Dendritic cell treated with granulocyte-macrophage colony-stimulating factor and Interleukin-4, amounts not matched to agents 40 ng/mL and 50 ng/mL, for 4 days (primary cell): Measurements from ENCODE around the gene TRIM39.

Experiments used
- H3K27ac Mint-ChIP-seq: one replicate; pipeline ENCODE4 v1.8.0; 2022; ENCODE audit warnings: mild to moderate bottlenecking, mixed read lengths
- H3K27me3 Mint-ChIP-seq: one replicate; pipeline ENCODE4 v1.8.0; 2022; ENCODE audit warnings: mild to moderate bottlenecking, mixed read lengths
- H3K36me3 Mint-ChIP-seq: one replicate; pipeline ENCODE4 v1.8.0; 2022; ENCODE audit warnings: low read depth, mixed read lengths
- H3K4me1 Mint-ChIP-seq: one replicate; pipeline ENCODE4 v1.8.0; 2022; ENCODE audit warnings: low read depth, mixed read lengths
- H3K4me3 Mint-ChIP-seq: one replicate; pipeline ENCODE4 v1.8.0; 2022; ENCODE audit warnings: mild to moderate bottlenecking, moderate library complexity, mixed read lengths
- H3K9me3 Mint-ChIP-seq: one replicate; pipeline ENCODE4 v1.8.0; 2022; ENCODE audit warnings: mixed read lengths
- intact Hi-C: fragments of 100-400 bp; cut with micrococcal nuclease; formaldehyde crosslinking; loops from one replicate; pipeline ENCODE4 v1.15.0; 2022

Gene TRIM39

GRCh38 chr6:30344191-30344867 lies 17.6 kb downstream of the TRIM39 start:
- Mint-ChIP-seq H3K4me3 (peak overlapping the region; percentile 80), H3K4me1 (peaks cover 22% of the 10 kb centered on the region), H3K27ac (peak overlapping the region; percentile 77), H3K36me3 (peaks cover 50% of the 10 kb centered on the region), H3K27me3 (peaks cover 7% of the 10 kb centered on the region), H3K9me3 (no peaks in the 10 kb centered on the region)
- intact Hi-C loops: no loop called here

- Mint-ChIP-seq H3K4me1 (peaks cover 22% of the 10 kb centered on the region), H3K36me3 (peaks cover 42% of the 10 kb centered on the region), H3K9me3 (no peaks in the 10 kb centered on the region), H3K27ac (peak within 1 kb of the TSS; percentile 77), H3K27me3 (peaks cover 12% of the 10 kb centered on the region), H3K4me3 (peak within 1 kb of the TSS; percentile 80)
- intact Hi-C loops: loop anchor here (5.0 kb wide), 1 partner anchor 133 kb away; the partner anchor contains the start of gene TRIM26
Observed at GRCh38 chr6:30344868-30345671, 18.3 kb downstream of the TRIM39 start, which contains the start of gene RPP21. RPP21 (plus strand) TSS chr6:30345156; CDS start chr6:30345172, 16 bp downstream.

GRCh38 chr6:30345852-30346251 lies 19.1 kb downstream of the TRIM39 start:
- H3K27ac Mint-ChIP-seq: no peak overlapping the region
- H3K9me3 Mint-ChIP-seq: no peaks in the 10 kb centered on the region
- H3K4me3 Mint-ChIP-seq: peak overlapping the region; percentile 80
- H3K4me1 Mint-ChIP-seq: peaks cover 22% of the 10 kb centered on the region
- peaks cover 16% of the 10 kb centered on the region for H3K27me3 Mint-ChIP-seq
- peaks cover 34% of the 10 kb centered on the region for H3K36me3 Mint-ChIP-seq
- intact Hi-C loops: loop anchor here (5.0 kb wide), 1 partner anchor 134 kb away; the partner anchor contains the start of gene TRIM26

GRCh38 chr6:30348957-30349356 lies 22.2 kb downstream of the TRIM39 start:
- no peak overlapping the region for H3K4me3 Mint-ChIP-seq
- H3K36me3 Mint-ChIP-seq: peaks cover 14% of the 10 kb centered on the region
- no peak overlapping the region for H3K27ac Mint-ChIP-seq
- H3K27me3 Mint-ChIP-seq: peaks cover 44% of the 10 kb centered on the region
- H3K9me3 Mint-ChIP-seq: no peaks in the 10 kb centered on the region
- H3K4me1 Mint-ChIP-seq: peaks cover 22% of the 10 kb centered on the region
- intact Hi-C loops: loop anchor here (5.0 kb wide), 1 partner anchor 137 kb away; the partner anchor contains the start of gene TRIM26

- intact Hi-C loops: loop anchor here (5.0 kb wide), 1 partner anchor 137 kb away; the partner anchor contains the start of gene TRIM26
- peaks cover 22% of the 10 kb centered on the region for H3K4me1 Mint-ChIP-seq
- H3K4me3 Mint-ChIP-seq: no peak overlapping the region
- peaks cover 49% of the 10 kb centered on the region for H3K27me3 Mint-ChIP-seq
- H3K27ac Mint-ChIP-seq: no peak overlapping the region
- peaks cover 14% of the 10 kb centered on the region for H3K36me3 Mint-ChIP-seq
- H3K9me3 Mint-ChIP-seq: no peaks in the 10 kb centered on the region
Observed at GRCh38 chr6:30349421-30350177, 22.9 kb downstream of the TRIM39 start.

- Mint-ChIP-seq H3K9me3 (no peaks in the 10 kb centered on the region), H3K27ac (no peak overlapping the region), H3K4me3 (no peak overlapping the region), H3K36me3 (peaks cover 14% of the 10 kb centered on the region), H3K4me1 (peaks cover 22% of the 10 kb centered on the region), H3K27me3 (peaks cover 59% of the 10 kb centered on the region)
- intact Hi-C loops: no loop called here
Observed at GRCh38 chr6:30350524-30350923, 23.8 kb downstream of the TRIM39 start.

- no peaks in the 10 kb centered on the region for H3K36me3 Mint-ChIP-seq
- peaks cover 9% of the 10 kb centered on the region for H3K4me1 Mint-ChIP-seq
- peaks cover 74% of the 10 kb centered on the region for H3K27me3 Mint-ChIP-seq
- H3K4me3 Mint-ChIP-seq: no peak overlapping the region
- H3K9me3 Mint-ChIP-seq: no peaks in the 10 kb centered on the region
- H3K27ac Mint-ChIP-seq: no peak overlapping the region
- intact Hi-C loops: no loop called here
Observed at GRCh38 chr6:30352550-30352949, 25.8 kb downstream of the TRIM39 start.

- peaks cover 7% of the 10 kb centered on the region for H3K4me1 Mint-ChIP-seq
- no peaks in the 10 kb centered on the region for H3K9me3 Mint-ChIP-seq
- intact Hi-C loops: loop anchor here (5.0 kb wide), 1 partner anchor 97 kb away; no protein-coding TSS in a partner anchor
- H3K36me3 Mint-ChIP-seq: no peaks in the 10 kb centered on the region
- H3K27ac Mint-ChIP-seq: no peak overlapping the region
- H3K27me3 Mint-ChIP-seq: peaks cover 82% of the 10 kb centered on the region
- no peak overlapping the region for H3K4me3 Mint-ChIP-seq
Observed at GRCh38 chr6:30355281-30355680, 28.6 kb downstream of the TRIM39 start.

GRCh38 chr6:30356536-30356935 lies 29.8 kb downstream of the TRIM39 start:
- Mint-ChIP-seq H3K4me3 (no peak overlapping the region), H3K4me1 (peaks cover 7% of the 10 kb centered on the region), H3K9me3 (no peaks in the 10 kb centered on the region), H3K27ac (no peak overlapping the region), H3K27me3 (peaks cover 83% of the 10 kb centered on the region), H3K36me3 (no peaks in the 10 kb centered on the region)
- intact Hi-C loops: loop anchor here (5.0 kb wide), 1 partner anchor 96 kb away; no protein-coding TSS in a partner anchor

- Mint-ChIP-seq H3K4me3 (peak overlapping the region; percentile 62), H3K27me3 (peaks cover 78% of the 10 kb centered on the region), H3K4me1 (peaks cover 7% of the 10 kb centered on the region), H3K27ac (no peak overlapping the region), H3K9me3 (no peaks in the 10 kb centered on the region), H3K36me3 (no peaks in the 10 kb centered on the region)
- intact Hi-C loops: loop anchor here (1.0 to 5.0 kb wide), 2 partner anchors 39 to 94 kb away; no protein-coding TSS in a partner anchor
Observed at GRCh38 chr6:30357678-30358540, 31.2 kb downstream of the TRIM39 start.

- no peak overlapping the region for H3K4me3 Mint-ChIP-seq
- no peaks in the 10 kb centered on the region for H3K9me3 Mint-ChIP-seq
- intact Hi-C loops: loop anchor here (5.0 kb wide), 1 partner anchor 93 kb away; no protein-coding TSS in a partner anchor
- H3K27ac Mint-ChIP-seq: no peak overlapping the region
- peaks cover 75% of the 10 kb centered on the region for H3K27me3 Mint-ChIP-seq
- H3K4me1 Mint-ChIP-seq: peaks cover 7% of the 10 kb centered on the region
- H3K36me3 Mint-ChIP-seq: no peaks in the 10 kb centered on the region
Observed at GRCh38 chr6:30359276-30359675, 32.5 kb downstream of the TRIM39 start.

- no peaks in the 10 kb centered on the region for H3K9me3 Mint-ChIP-seq
- no peaks in the 10 kb centered on the region for H3K36me3 Mint-ChIP-seq
- H3K27me3 Mint-ChIP-seq: peaks cover 73% of the 10 kb centered on the region
- intact Hi-C loops: no loop called here
- no peak overlapping the region for H3K27ac Mint-ChIP-seq
- H3K4me3 Mint-ChIP-seq: no peak overlapping the region
- peaks cover 7% of the 10 kb centered on the region for H3K4me1 Mint-ChIP-seq
Observed at GRCh38 chr6:30360139-30360538, 33.4 kb downstream of the TRIM39 start.

GRCh38 chr6:30361661-30362060 lies 34.9 kb downstream of the TRIM39 start:
- H3K9me3 Mint-ChIP-seq: no peaks in the 10 kb centered on the region
- intact Hi-C loops: no loop called here
- no peaks in the 10 kb centered on the region for H3K36me3 Mint-ChIP-seq
- no peak overlapping the region for H3K27ac Mint-ChIP-seq
- H3K27me3 Mint-ChIP-seq: peaks cover 76% of the 10 kb centered on the region
- no peak overlapping the region for H3K4me3 Mint-ChIP-seq
- H3K4me1 Mint-ChIP-seq: peaks cover 7% of the 10 kb centered on the region
